ENCODE data around the gene FZD8. TPM values are rescaled to one million over a fixed set of nuclear protein-coding genes. Genes with fewer than 3 reads are reported as not detected.

The FZD8 gene
- total RNA-seq, 4 donors from 2014 or later = 5.4 to 13.8 (median 11.2) TPM

DNA sequence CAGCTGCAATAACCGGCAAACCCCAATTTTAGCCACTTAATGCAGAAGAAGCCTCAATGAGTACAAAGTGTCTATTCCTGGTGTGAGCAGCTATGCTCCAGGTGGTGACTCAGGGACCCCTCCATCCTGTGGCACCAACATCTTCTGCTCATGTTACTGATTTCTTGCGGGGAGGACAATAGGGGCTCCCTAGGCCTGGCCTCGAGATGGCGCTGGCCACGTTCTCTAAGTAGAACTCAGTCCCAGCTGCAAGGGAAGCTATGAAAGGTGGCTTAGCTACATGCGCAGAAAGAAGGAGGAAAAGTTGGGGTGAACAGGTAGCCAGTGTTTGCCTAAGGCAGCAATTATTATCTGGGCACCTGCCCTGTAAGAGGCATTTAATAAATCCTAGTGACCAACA is 30.3 kb downstream of the FZD8 start:
- H3K27ac ChIP-seq (replicated peaks in 1 of 4) = no peak overlapping the region
- WGBS = 85% methylated on average over 6 of the region's 6 CpGs
- H3K27me3 ChIP-seq = peaks cover 0 to 61% (median 15%) of the 10 kb centered on the region in 4 donors
- no peaks in the 10 kb centered on the region for H3K36me3 ChIP-seq
- no peak for DNase-seq (ENCODE audit: extremely low spot score)
- H3K9me3 ChIP-seq = no peaks in the 10 kb centered on the region
- intact Hi-C loops (cut with DNase I) = no loop called here
- H3K4me3 ChIP-seq = no peak overlapping the region
- TF ChIP-seq POLR2A (IDR thresholded peaks at IDR 0.05; ENCODE audit: low read depth) = no peak
- no peak for TF ChIP-seq EP300 (IDR thresholded peaks at IDR 0.05)
- TF ChIP-seq, protein P1, sequence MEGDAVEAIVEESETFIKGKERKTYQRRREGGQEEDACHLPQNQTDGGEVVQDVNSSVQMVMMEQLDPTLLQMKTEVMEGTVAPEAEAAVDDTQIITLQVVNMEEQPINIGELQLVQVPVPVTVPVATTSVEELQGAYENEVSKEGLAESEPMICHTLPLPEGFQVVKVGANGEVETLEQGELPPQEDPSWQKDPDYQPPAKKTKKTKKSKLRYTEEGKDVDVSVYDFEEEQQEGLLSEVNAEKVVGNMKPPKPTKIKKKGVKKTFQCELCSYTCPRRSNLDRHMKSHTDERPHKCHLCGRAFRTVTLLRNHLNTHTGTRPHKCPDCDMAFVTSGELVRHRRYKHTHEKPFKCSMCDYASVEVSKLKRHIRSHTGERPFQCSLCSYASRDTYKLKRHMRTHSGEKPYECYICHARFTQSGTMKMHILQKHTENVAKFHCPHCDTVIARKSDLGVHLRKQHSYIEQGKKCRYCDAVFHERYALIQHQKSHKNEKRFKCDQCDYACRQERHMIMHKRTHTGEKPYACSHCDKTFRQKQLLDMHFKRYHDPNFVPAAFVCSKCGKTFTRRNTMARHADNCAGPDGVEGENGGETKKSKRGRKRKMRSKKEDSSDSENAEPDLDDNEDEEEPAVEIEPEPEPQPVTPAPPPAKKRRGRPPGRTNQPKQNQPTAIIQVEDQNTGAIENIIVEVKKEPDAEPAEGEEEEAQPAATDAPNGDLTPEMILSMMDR (IDR thresholded peaks at IDR 0.05) = no peak
- no peak for TF ChIP-seq POLR2AphosphoS5 (IDR thresholded peaks at IDR 0.05)
- H3K4me1 ChIP-seq = peaks cover 6 to 14% (median 12%) of the 10 kb centered on the region in 4 donors

DNA sequence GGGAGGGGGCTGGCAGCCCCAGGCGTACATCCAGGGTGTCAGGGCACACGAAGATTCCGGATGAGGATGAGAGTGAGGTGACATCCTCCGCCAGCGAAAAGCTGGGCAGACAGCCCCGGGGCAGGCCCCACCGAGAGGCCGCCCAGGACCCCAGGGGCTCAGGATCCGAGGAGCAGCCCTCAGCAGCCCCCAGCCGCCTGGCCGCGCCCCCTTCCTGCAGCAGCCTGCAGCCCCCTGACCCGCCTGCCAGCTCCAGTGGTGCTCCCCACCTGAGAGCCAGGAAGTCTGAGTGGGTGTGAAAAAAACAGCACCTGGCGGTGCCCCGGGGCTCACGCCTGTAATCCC is 33.8 kb downstream of the FZD8 start:
- H3K9me3 ChIP-seq = no peaks in the 10 kb centered on the region
- 88% methylated on average over 10 of the region's 16 CpGs for WGBS
- peaks cover 6 to 14% (median 12%) of the 10 kb centered on the region in 4 donors for H3K4me1 ChIP-seq
- no peak for TF ChIP-seq POLR2A (IDR thresholded peaks at IDR 0.05; ENCODE audit: low read depth)
- TF ChIP-seq EP300 (IDR thresholded peaks at IDR 0.05) = no peak
- H3K27ac ChIP-seq (replicated peaks in 1 of 4) = no peak overlapping the region
- H3K36me3 ChIP-seq = no peaks in the 10 kb centered on the region
- no peak for DNase-seq (ENCODE audit: extremely low spot score)
- intact Hi-C loops (cut with DNase I) = no loop called here
- peak overlapping the region; percentile 50 to 60 (median 54) for H3K4me3 ChIP-seq
- H3K27me3 ChIP-seq = peaks cover 0 to 78% (median 19%) of the 10 kb centered on the region in 4 donors

DNA sequence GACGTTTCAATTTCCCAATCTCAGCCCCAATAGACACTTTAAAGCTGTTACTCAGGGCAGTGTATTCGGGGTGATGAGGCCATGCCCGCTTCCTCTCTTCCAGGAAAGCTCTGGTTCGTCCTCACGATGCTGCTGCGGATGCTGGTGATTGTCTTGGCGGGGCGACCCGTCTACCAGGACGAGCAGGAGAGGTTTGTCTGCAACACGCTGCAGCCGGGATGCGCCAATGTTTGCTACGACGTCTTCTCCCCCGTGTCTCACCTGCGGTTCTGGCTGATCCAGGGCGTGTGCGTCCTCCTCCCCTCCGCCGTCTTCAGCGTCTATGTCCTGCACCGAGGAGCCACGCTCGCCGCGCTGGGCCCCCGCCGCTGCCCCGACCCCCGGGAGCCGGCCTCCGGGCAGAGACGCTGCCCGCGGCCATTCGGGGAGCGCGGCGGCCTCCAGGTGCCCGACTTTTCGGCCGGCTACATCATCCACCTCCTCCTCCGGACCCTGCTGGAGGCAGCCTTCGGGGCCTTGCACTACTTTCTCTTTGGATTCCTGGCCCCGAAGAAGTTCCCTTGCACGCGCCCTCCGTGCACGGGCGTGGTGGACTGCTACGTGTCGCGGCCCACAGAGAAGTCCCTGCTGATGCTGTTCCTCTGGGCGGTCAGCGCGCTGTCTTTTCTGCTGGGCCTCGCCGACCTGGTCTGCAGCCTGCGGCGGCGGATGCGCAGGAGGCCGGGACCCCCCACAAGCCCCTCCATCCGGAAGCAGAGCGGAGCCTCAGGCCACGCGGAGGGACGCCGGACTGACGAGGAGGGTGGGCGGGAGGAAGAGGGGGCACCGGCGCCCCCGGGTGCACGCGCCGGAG is 34.4 kb downstream of the FZD8 start:
- WGBS = 25% methylated on average over 25 of the region's 78 CpGs
- Histone ChIP-seq H3K36me3 (no peaks in the 10 kb centered on the region), H3K4me1 (peaks cover 6 to 14% (median 12%) of the 10 kb centered on the region in 4 donors), H3K27me3 (peaks cover 0 to 81% (median 19%) of the 10 kb centered on the region in 4 donors), H3K9me3 (no peaks in the 10 kb centered on the region), H3K27ac (replicated peaks in 1 of 4) (no peak overlapping the region), H3K4me3 (peak overlapping the region; percentile 50 to 60 (median 54))
- intact Hi-C loops (cut with DNase I) = no loop called here
- DNase-seq (ENCODE audit: extremely low spot score) = no peak
- TF ChIP-seq, protein P1 (IDR thresholded peaks at IDR 0.05) = no peak
- no peak for TF ChIP-seq POLR2AphosphoS5 (IDR thresholded peaks at IDR 0.05)
- no peak for TF ChIP-seq EP300 (IDR thresholded peaks at IDR 0.05)
- TF ChIP-seq POLR2A (IDR thresholded peaks at IDR 0.05; ENCODE audit: low read depth) = no peak

DNA sequence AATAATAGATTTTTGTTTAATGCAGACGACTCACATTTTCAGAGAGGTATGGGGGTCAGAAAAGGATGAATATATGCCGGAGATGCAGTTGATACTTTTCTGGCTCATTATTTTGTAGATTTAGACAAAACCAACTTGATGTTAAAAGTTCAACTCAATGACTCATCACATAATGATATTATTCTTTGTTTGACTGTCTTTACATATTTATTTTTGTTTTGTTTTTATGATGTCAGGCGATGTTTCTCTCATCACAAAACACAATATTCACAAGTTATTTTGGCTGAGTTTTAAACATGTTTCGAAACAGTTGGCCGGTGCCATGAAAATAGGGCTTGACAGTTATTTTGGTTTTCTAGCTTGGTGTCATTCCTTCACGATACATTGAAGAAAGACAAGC is 35.7 kb downstream of the FZD8 start:
- DNase-seq (ENCODE audit: extremely low spot score) = no peak
- 70% methylated on average over 6 of the region's 6 CpGs for WGBS
- H3K9me3 ChIP-seq = no peaks in the 10 kb centered on the region
- H3K4me1 ChIP-seq = peaks cover 6 to 14% (median 12%) of the 10 kb centered on the region in 4 donors
- H3K27me3 ChIP-seq = peaks cover 0 to 71% (median 19%) of the 10 kb centered on the region in 4 donors
- no peak overlapping the region for H3K27ac ChIP-seq (replicated peaks in 1 of 4)
- intact Hi-C loops (cut with DNase I) = no loop called here
- no peaks in the 10 kb centered on the region for H3K36me3 ChIP-seq
- no peak overlapping the region for H3K4me3 ChIP-seq
- TF ChIP-seq POLR2AphosphoS5 (IDR thresholded peaks at IDR 0.05) = no peak
- no peak for TF ChIP-seq EP300 (IDR thresholded peaks at IDR 0.05)
- TF ChIP-seq POLR2A (IDR thresholded peaks at IDR 0.05; ENCODE audit: low read depth) = no peak
- TF ChIP-seq, protein P1 (IDR thresholded peaks at IDR 0.05) = no peak

DNA sequence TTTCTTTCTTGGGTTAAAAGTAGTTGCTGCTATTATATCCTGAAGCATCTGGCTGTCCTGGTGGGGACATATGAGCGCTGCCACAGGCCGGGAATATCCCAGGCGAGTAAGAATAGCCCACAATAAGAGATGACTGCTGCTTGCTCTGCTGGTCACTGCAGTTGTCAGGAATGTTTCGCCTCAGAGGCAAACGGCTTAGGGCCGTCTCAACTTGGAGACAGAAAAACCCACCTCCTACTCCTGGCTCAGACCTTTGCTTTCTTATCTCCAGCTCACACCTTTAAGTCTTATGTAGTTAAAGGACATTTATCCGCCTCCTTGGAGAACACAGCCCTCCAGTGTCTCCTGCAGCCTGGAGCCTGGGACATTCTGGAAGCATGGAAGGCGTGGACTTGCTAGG is 36.9 kb downstream of the FZD8 start, which contains the start of gene GJD4:
Gene GJD4, plus strand, starts transcription at position 151 of the 400 bp plus-strand sequence. Its CDS starts 227 bp downstream, at position 378.
- no peak for TF ChIP-seq EP300 (IDR thresholded peaks at IDR 0.05)
- no peak for TF ChIP-seq POLR2AphosphoS5 (IDR thresholded peaks at IDR 0.05)
- TF ChIP-seq POLR2A (IDR thresholded peaks at IDR 0.05; ENCODE audit: low read depth) = no peak
- TF ChIP-seq, protein P1 (IDR thresholded peaks at IDR 0.05) = no peak
- Histone ChIP-seq H3K4me1 (peaks cover 6 to 14% (median 12%) of the 10 kb centered on the region in 4 donors), H3K4me3 (no peak within 1 kb of the TSS), H3K27me3 (peaks cover 0 to 64% (median 19%) of the 10 kb centered on the region in 4 donors), H3K27ac (replicated peaks in 1 of 4) (no peak within 1 kb of the TSS), H3K36me3 (no peaks in the 10 kb centered on the region), H3K9me3 (peaks cover 0 to 3% (median 0%) of the 10 kb centered on the region in 4 donors)
- no peak for DNase-seq (ENCODE audit: extremely low spot score)
- intact Hi-C loops (cut with DNase I) = no loop called here
- WGBS = 74% methylated on average over 8 of the region's 8 CpGs
